ENCODE measurements around the gene ACBD4. TPM values are rescaled to one million over a fixed set of nuclear protein-coding genes. Genes with fewer than 3 reads are reported as not detected.

ACBD4 gene
- total RNA-seq, 2 donors from 2014 or later: 20.8 to 21.1 TPM

DNA sequence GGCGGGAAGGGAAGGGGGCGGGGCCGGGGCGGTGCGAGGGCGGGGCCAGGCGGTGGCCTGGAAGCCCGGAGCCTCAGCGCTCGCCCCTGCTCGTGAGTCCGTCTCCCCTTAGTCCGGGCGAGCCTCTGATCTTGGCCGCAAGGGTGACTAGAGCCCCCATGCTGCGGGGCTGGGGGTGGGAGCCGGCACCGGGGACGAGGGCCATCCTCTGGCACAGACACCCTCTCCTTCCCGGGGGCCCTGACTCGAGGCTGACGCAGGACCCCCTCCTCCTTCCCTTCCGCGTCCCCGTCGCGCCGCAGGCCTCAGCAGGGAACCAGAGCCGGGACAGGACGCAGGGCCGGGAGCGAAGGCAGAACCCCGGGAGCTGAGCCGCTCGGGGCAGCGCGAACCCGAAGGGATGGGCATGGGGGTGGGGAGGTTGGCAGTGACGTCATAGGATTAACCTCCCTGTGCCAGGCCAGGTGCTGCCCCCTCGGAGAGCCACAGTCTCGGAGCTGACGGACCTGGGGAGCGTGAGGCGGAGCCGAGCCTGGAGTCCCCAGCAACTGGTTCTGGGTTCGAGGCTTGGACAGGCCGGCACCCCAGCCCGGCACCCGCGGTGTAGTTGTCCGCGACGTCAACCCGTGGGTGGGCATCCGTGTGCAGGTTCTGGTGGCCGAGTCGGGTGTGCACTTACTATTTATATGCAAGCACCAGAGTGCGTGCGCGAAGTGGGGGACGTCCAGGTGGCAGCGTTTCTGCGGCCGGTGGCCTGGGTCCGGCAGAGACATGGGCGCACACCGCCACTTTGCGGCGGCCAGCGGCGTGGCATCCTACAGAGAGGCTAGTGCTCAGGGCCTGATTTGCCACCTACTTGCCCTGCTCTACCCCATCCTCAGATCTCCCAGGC is 2.7 kb upstream of the ACBD4 start:
- no peaks in the 10 kb centered on the region for H3K9me3 ChIP-seq
- H3K4me1 ChIP-seq: peaks cover 51% of the 10 kb centered on the region
- DNase-seq (peak; percentile 82 to 87 (median 86)), ATAC-seq (peak; percentile 68)
- peak overlapping the region; percentile 63 to 66 for H3K4me3 ChIP-seq
- H3K36me3 ChIP-seq (replicated peaks in 1 of 2; ENCODE audit: insufficient read depth in 1 of 2, low read depth in 2 of 2): no peaks in the 10 kb centered on the region
- TF ChIP-seq CTCF (IDR thresholded peaks at IDR 0.05): peak; percentile 67 to 87 (median 76)
- peak; percentile 49 to 70 (median 69) for TF ChIP-seq POLR2A (IDR thresholded peaks at IDR 0.05)
- intact Hi-C loops (cut with DNase I): no loop called here
- WGBS, 2 donors: 1% methylated on average over 27 to 54 of the region's 71 CpGs
- peak overlapping the region; percentile 90 to 97 (median 92) for H3K27ac ChIP-seq
- H3K27me3 ChIP-seq: no peaks in the 10 kb centered on the region

- peaks cover 43% of the 10 kb centered on the region for H3K4me1 ChIP-seq
- intact Hi-C loops (cut with DNase I): loop anchor here (5.0 kb wide), 1 partner anchor 61 kb away; no protein-coding TSS in a partner anchor
- no peaks in the 10 kb centered on the region for H3K9me3 ChIP-seq
- ATAC-seq (no peak), DNase-seq (peak in 2 of 4 donors; percentile 30 to 38)
- no peaks in the 10 kb centered on the region for H3K36me3 ChIP-seq (replicated peaks in 1 of 2; ENCODE audit: insufficient read depth in 1 of 2, low read depth in 2 of 2)
- 27 to 60% methylated on average over 8 to 21 of the region's 21 CpGs for WGBS, 2 donors
- H3K4me3 ChIP-seq: peak overlapping the region; percentile 64 to 87
- peak overlapping the region in 3 of 4 donors; percentile 78 to 80 (median 78) for H3K27ac ChIP-seq
- H3K27me3 ChIP-seq: no peaks in the 10 kb centered on the region
- TF ChIP-seq CTCF (IDR thresholded peaks at IDR 0.05): no peak
- TF ChIP-seq POLR2A (IDR thresholded peaks at IDR 0.05): no peak
These were observed 698 bp downstream of the ACBD4 start for GRCh38 chr17:45135978-45136791.

GRCh38 chr17:45136846-45137560 is 1.5 kb downstream of the ACBD4 start:
- 62 to 76% methylated on average over 4 to 11 of the region's 12 CpGs for WGBS, 2 donors
- H3K27me3 ChIP-seq: no peaks in the 10 kb centered on the region
- TF ChIP-seq CTCF (IDR thresholded peaks at IDR 0.05) (no peak), POLR2A (IDR thresholded peaks at IDR 0.05) (no peak)
- no peaks in the 10 kb centered on the region for H3K9me3 ChIP-seq
- H3K4me1 ChIP-seq: peaks cover 35% of the 10 kb centered on the region
- no peak for DNase-seq
- intact Hi-C loops (cut with DNase I): loop anchor here (5.0 kb wide), 1 partner anchor 60 kb away; no protein-coding TSS in a partner anchor
- ATAC-seq: no peak
- no peaks in the 10 kb centered on the region for H3K36me3 ChIP-seq (replicated peaks in 1 of 2; ENCODE audit: insufficient read depth in 1 of 2, low read depth in 2 of 2)
- peak overlapping the region in 1 of 4 donors; percentile 78 for H3K27ac ChIP-seq
- no peak overlapping the region for H3K4me3 ChIP-seq

- no peak overlapping the region for H3K4me3 ChIP-seq
- H3K27ac ChIP-seq: peak overlapping the region in 2 of 4 donors; percentile 11 to 37
- no peak for ATAC-seq
- no peaks in the 10 kb centered on the region for H3K27me3 ChIP-seq
- peak in 1 of 4 donors; percentile 59 for DNase-seq
- 48 to 71% methylated on average over 8 to 11 of the region's 11 CpGs for WGBS, 2 donors
- intact Hi-C loops (cut with DNase I): loop anchor here (5.0 kb wide), 1 partner anchor 60 kb away; no protein-coding TSS in a partner anchor
- H3K36me3 ChIP-seq (replicated peaks in 1 of 2; ENCODE audit: insufficient read depth in 1 of 2, low read depth in 2 of 2): no peaks in the 10 kb centered on the region
- no peaks in the 10 kb centered on the region for H3K9me3 ChIP-seq
- peaks cover 33% of the 10 kb centered on the region for H3K4me1 ChIP-seq
- no peak for TF ChIP-seq POLR2A (IDR thresholded peaks at IDR 0.05)
- no peak for TF ChIP-seq CTCF (IDR thresholded peaks at IDR 0.05)
These were observed 2.2 kb downstream of the ACBD4 start for GRCh38 chr17:45137561-45138305.

Data from body of pancreas (tissue), 4 donors.